CD14-positive monocyte (primary cell): ENCODE data around the gene SLC3A2. TPM values are rescaled to one million over a fixed set of nuclear protein-coding genes. Genes with fewer than 3 reads are reported as not detected.
"Not testable (repeated sequence)": the region's sequence is repeated elsewhere in the genome, so short reads cannot be mapped to it uniquely, and the experiment has no call there.

Experiments used
- DNase-seq, 3 donors: peaks; one replicate each; pipeline ENCODE4 v3.0.0-alpha.2; 2011 to 2022
- H2AFZ ChIP-seq: 2 replicates; pipeline ENCODE4 v1.6.0; 2012; ENCODE audit warnings: mild to moderate bottlenecking, low read depth, low read length, inconsistent platforms; ENCODE audit not compliant: insufficient read depth, poor library complexity, severe bottlenecking
- H3K27ac ChIP-seq, 2 donors: 1 replicate in 1 of 2; 2 replicates in 1 of 2; pipeline ENCODE4 v1.5.1; 2012 to 2013; ENCODE audit warnings: low read length in 2 of 2, control low read depth in 1 of 2, inconsistent platforms in 1 of 2, low read depth in 1 of 2, mild to moderate bottlenecking in 1 of 2
- H3K27me3 ChIP-seq, 2 donors: one replicate each; pipeline versions ENCODE4 v1.6.0 to v1.6.1; 2011 to 2013; ENCODE audit warnings: low read length in 2 of 2; ENCODE audit not compliant: control insufficient read depth in 2 of 2, insufficient read depth in 2 of 2
- H3K36me3 ChIP-seq, 2 donors: replicated peaks in 1 of 2; 1 replicate in 1 of 2; 2 replicates in 1 of 2; pipeline versions ENCODE4 v1.5.1 to v1.6.1; 2012 to 2013; ENCODE audit warnings: low read length in 2 of 2, control low read depth in 1 of 2, inconsistent platforms in 1 of 2, mild to moderate bottlenecking in 1 of 2; ENCODE audit not compliant: insufficient read depth in 2 of 2, control insufficient read depth in 1 of 2
- H3K4me1 ChIP-seq, 2 donors: 1 replicate in 1 of 2; 2 replicates in 1 of 2; pipeline versions ENCODE4 v1.5.1 to v1.6.1; 2012 to 2013; ENCODE audit warnings: low read length in 2 of 2, control low read depth in 1 of 2, inconsistent platforms in 1 of 2, mild to moderate bottlenecking in 1 of 2, moderate library complexity in 1 of 2; ENCODE audit not compliant: insufficient read depth in 2 of 2, control insufficient read depth in 1 of 2
- H3K4me2 ChIP-seq: replicated peaks from 2 replicates; pipeline ENCODE3; 2012; ENCODE audit warnings: low read length, moderate library complexity, mild to moderate bottlenecking; ENCODE audit not compliant: poor library complexity, severe bottlenecking; ENCODE audit errors: extremely low read depth
- H3K4me3 ChIP-seq, 3 experiments: fragments of 200-600 bp in 1 of 3; sonication (generic) in 1 of 3; replicated peaks in 1 of 3; 1 replicate in 2 of 3; 2 replicates in 1 of 3; pipeline ENCODE4 v1.5.1; 2011 to 2013; ENCODE audit warnings: low read length in 3 of 3, mild to moderate bottlenecking in 3 of 3, control low read depth in 2 of 3, low read depth in 2 of 3, inconsistent platforms in 1 of 3, moderate library complexity in 1 of 3
- H3K79me2 ChIP-seq: 2 replicates; pipeline ENCODE4 v1.6.0; 2012; ENCODE audit warnings: mild to moderate bottlenecking, control low read depth, inconsistent platforms, low read length, moderate library complexity; ENCODE audit not compliant: insufficient read depth
- H3K9ac ChIP-seq: 2 replicates; pipeline ENCODE4 v1.6.0; 2017; ENCODE audit warnings: low read length, mild to moderate bottlenecking; ENCODE audit not compliant: insufficient read depth, poor library complexity, severe bottlenecking
- H3K9me3 ChIP-seq, 2 donors: replicated peaks in 1 of 2; 1 replicate in 1 of 2; 2 replicates in 1 of 2; pipeline versions ENCODE4 v1.5.1 to v1.6.1; 2012 to 2013; ENCODE audit warnings: low read length in 2 of 2, control low read depth in 1 of 2; ENCODE audit not compliant: control insufficient read depth in 1 of 2, insufficient read depth in 1 of 2
- H4K20me1 ChIP-seq: 2 replicates; pipeline ENCODE4 v1.6.0; 2012; ENCODE audit warnings: mild to moderate bottlenecking, low read length, control low read depth, moderate library complexity; ENCODE audit not compliant: insufficient read depth
- H3K27ac Mint-ChIP-seq, 7 donors: one replicate each; pipeline ENCODE4 v1.8.0; 2020; ENCODE audit warnings: mild to moderate bottlenecking in 7 of 7, mixed read lengths in 7 of 7, moderate library complexity in 6 of 7, inconsistent platforms in 2 of 7
- H3K27me3 Mint-ChIP-seq, 3 donors: one replicate each; pipeline ENCODE4 v1.8.0; 2021 to 2022; ENCODE audit warnings: low read depth in 3 of 3, mild to moderate bottlenecking in 3 of 3, mixed read lengths in 3 of 3, moderate library complexity in 3 of 3, inconsistent platforms in 1 of 3
- H3K36me3 Mint-ChIP-seq, 2 donors: one replicate each; pipeline ENCODE4 v1.8.0; 2020; ENCODE audit warnings: mixed read lengths in 2 of 2, inconsistent platforms in 1 of 2, mild to moderate bottlenecking in 1 of 2
- H3K4me1 Mint-ChIP-seq: one replicate; pipeline ENCODE4 v1.8.0; 2020; ENCODE audit warnings: mild to moderate bottlenecking, mixed read lengths
- H3K4me3 Mint-ChIP-seq, 2 donors: one replicate each; pipeline ENCODE4 v1.8.0; 2020; ENCODE audit warnings: mild to moderate bottlenecking in 2 of 2, mixed read lengths in 2 of 2, moderate library complexity in 1 of 2
- H3K9me3 Mint-ChIP-seq, 7 donors: one replicate each; pipeline ENCODE4 v1.8.0; 2020 to 2022; ENCODE audit warnings: mixed read lengths in 7 of 7, mild to moderate bottlenecking in 6 of 7, moderate library complexity in 6 of 7, inconsistent platforms in 2 of 7
- CTCF ChIP-seq: fragments of 200-600 bp; IDR thresholded peaks from one replicate; pipeline ENCODE4 v1.8.0; 2022; ENCODE audit warnings: antibody characterized with exemption, mild to moderate bottlenecking
- WGBS: methylation state at CpG from one replicate; pipeline ENCODE4 v1.1.5; 2013; ENCODE audit warnings: missing lambda C conversion rate; ENCODE audit not compliant: insufficient coverage; 5-methylcytosine and 5-hydroxymethylcytosine counted together
- intact Hi-C, 2 donors: fragments of 100-400 bp; cut with micrococcal nuclease; formaldehyde crosslinking; loops; one replicate each; pipeline versions ENCODE4 v1.15.0 to v1.15.1; 2023
- polyA plus RNA-seq, 3 donors: library from polyadenylated mRNA; depleted of rRNA in 1 of 3; unstranded in 2 of 3; stranded (reverse) in 1 of 3; fragments of 300-500 nt in 2 of 3; fragments of >200 nt in 1 of 3; fragmentation: Illumina TruSeq in 2 of 3; gene quantifications; 1 replicate in 2 of 3; 2 replicates in 1 of 3; pipeline ENCODE4 v1.2.3, GENCODE V29; 2012 to 2021

Gene SLC3A2
- polyA plus RNA-seq, 3 donors = 156 to 231 (median 189) TPM

DNA sequence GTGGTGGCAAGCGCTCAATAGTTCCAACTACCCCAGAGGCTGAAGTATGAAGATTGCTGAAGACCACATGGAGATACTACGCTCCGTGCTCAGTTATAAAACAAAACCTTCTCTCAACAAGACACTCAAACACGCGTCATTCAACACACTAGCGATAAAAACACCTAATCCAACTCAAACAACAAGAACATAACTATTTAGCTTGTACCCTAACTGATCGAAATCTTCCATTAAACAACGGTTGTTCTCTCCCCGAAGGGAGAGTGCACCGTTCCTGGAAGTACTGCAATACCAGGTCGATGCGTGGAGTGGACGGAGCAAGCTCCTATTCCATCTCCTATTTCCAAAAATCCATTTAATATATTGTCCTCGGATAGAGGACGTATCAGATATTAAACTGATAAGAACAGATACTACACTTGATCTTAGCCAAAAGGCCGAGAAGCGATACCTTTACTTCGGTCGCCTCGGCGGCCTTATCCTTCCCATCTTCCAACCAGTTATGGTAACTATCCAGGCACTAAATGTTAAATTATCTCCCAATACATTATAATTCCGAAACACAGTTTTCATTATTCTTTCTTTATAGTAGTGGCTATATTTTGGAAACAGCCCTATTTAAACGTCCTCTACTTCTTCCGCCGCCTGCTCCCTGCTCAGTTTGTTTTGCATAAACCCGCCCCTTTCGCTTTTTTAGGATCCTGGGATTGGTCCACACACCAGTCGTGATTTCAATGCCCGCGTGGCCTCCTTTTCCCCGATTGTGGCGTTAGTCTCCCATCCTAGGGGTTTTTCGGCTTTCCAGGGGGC is 39.1 kb upstream of the SLC3A2 start:
- Histone ChIP-seq H4K20me1 (no peaks in the 10 kb centered on the region), H3K27ac (peak overlapping the region; percentile 97 to 99), H3K79me2 (peaks cover 26% of the 10 kb centered on the region), H2AFZ (peak overlapping the region; percentile 100), H3K4me2 (peak overlapping the region; percentile 97), H3K36me3 (peaks cover 0 to 4% of the 10 kb centered on the region in 2 donors), H3K9me3 (no peaks in the 10 kb centered on the region), H3K4me1 (peaks cover 29 to 36% of the 10 kb centered on the region in 2 donors), H3K27me3 (no peaks in the 10 kb centered on the region), H3K9ac (peak overlapping the region; percentile 86), H3K4me3 (peak overlapping the region; percentile 62 to 98 (median 93))
- intact Hi-C loops = loop anchor here (1.0 to 2.0 kb wide), 3 partner anchors 13 to 39 kb away; partner anchors contain the start of gene SLC3A2 (in 1 of the 2)
- peak; percentile 92 to 97 (median 94) for DNase-seq
- H3K27ac Mint-ChIP-seq = no peak overlapping the region
- peaks cover 20% of the 10 kb centered on the region for H3K4me1 Mint-ChIP-seq
- WGBS = under 1% methylated on average over 18 of the region's 33 CpGs
- peaks cover 0 to 3% (median 0%) of the 10 kb centered on the region in 7 donors for H3K9me3 Mint-ChIP-seq
- no peaks in the 10 kb centered on the region for H3K27me3 Mint-ChIP-seq
- H3K4me3 Mint-ChIP-seq = no peak overlapping the region
- no peak for TF ChIP-seq CTCF
- H3K36me3 Mint-ChIP-seq = peaks cover 2 to 6% of the 10 kb centered on the region in 2 donors

DNA sequence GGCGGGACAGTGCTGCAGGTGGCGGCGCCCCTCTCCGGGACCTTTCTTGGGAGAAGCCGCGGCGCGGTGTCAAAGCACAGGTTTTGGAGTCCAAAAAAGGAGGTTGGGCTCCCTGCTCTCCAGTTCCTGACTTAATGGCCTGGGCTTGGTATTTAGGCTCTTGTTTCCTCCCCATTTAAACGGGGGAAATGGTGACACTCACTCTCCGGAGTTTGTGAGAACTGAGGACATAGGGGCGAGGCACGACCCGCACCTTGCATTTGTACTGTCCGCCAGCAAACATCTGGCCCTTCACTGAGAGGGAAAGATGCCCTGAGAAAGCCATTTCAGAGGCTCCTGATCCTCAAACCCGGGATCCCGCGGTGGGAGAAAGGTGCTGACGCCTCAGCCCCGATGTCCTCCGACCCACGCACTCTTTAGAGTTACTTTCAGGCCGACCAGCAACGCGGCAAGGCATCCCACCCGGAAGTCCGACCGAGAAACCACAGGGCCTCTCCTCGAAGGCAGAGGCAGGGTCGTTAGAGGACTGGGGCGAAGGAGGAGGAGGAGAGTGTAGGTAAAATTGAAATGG is 38.4 kb upstream of the SLC3A2 start:
- TF ChIP-seq CTCF = no peak
- Histone ChIP-seq H3K9me3 (no peaks in the 10 kb centered on the region), H3K36me3 (no peaks in the 10 kb centered on the region), H3K4me2 (peak overlapping the region; percentile 97), H3K4me3 (peak overlapping the region; percentile 62 to 98 (median 93)), H3K4me1 (peaks cover 29 to 36% of the 10 kb centered on the region in 2 donors), H2AFZ (peak overlapping the region; percentile 100), H4K20me1 (no peaks in the 10 kb centered on the region), H3K27ac (peak overlapping the region; percentile 97 to 99), H3K79me2 (peaks cover 22% of the 10 kb centered on the region), H3K27me3 (no peaks in the 10 kb centered on the region), H3K9ac (peak overlapping the region; percentile 83)
- peaks cover 20% of the 10 kb centered on the region for H3K4me1 Mint-ChIP-seq
- H3K4me3 Mint-ChIP-seq = no peak overlapping the region
- H3K9me3 Mint-ChIP-seq = peaks cover 0 to 3% (median 0%) of the 10 kb centered on the region in 7 donors
- peaks cover 0 to 5% of the 10 kb centered on the region in 2 donors for H3K36me3 Mint-ChIP-seq
- intact Hi-C loops = loop anchor here in 1 of 2 donors (1.0 kb wide), 1 partner anchor 13 kb away; no protein-coding TSS in a partner anchor
- WGBS = 3% methylated on average over 30 of the region's 30 CpGs
- H3K27me3 Mint-ChIP-seq = no peaks in the 10 kb centered on the region
- H3K27ac Mint-ChIP-seq = no peak overlapping the region
- no peak for DNase-seq

- peak overlapping the region in 1 of 3 experiments; percentile 98 for H3K4me3 ChIP-seq
- H3K9me3 Mint-ChIP-seq, H3K27me3 Mint-ChIP-seq, H3K27ac Mint-ChIP-seq, H3K9ac ChIP-seq, H3K27me3 ChIP-seq, H3K9me3 ChIP-seq, H4K20me1 ChIP-seq, H3K4me3 Mint-ChIP-seq, H3K36me3 ChIP-seq, DNase-seq, H3K36me3 Mint-ChIP-seq: not testable (repeated sequence)
- peak overlapping the region; percentile 100 for H2AFZ ChIP-seq
- H3K79me2 ChIP-seq = peaks cover 15% of the 10 kb centered on the region
- 97% methylated on average over 5 of the region's 9 CpGs for WGBS
- peak overlapping the region; percentile 97 to 99 for H3K27ac ChIP-seq
- peaks cover 29 to 36% of the 10 kb centered on the region in 2 donors for H3K4me1 ChIP-seq
- peak overlapping the region; percentile 97 for H3K4me2 ChIP-seq
- H3K4me1 Mint-ChIP-seq = peaks cover 17% of the 10 kb centered on the region
- intact Hi-C loops = loop anchor here in 1 of 2 donors (1.0 kb wide), 1 partner anchor 12 kb away; no protein-coding TSS in a partner anchor
These were observed 37.8 kb upstream of the SLC3A2 start for GRCh38 chr11:62842891-62843290.
